IPS-18a (cell line): ENCODE measurements around the gene EDNRA.

Source experiments
- H3K27ac ChIP-seq: one replicate; pipeline ENCODE4 v1.5.1; 2013; ENCODE audit warnings: low read length
- H3K27me3 ChIP-seq: one replicate; pipeline ENCODE4 v1.6.1; 2013; ENCODE audit warnings: mild to moderate bottlenecking, low read length; ENCODE audit not compliant: control insufficient read depth, insufficient read depth
- H3K36me3 ChIP-seq: one replicate; pipeline ENCODE4 v1.6.1; 2013; ENCODE audit warnings: low read depth, low read length; ENCODE audit not compliant: control insufficient read depth
- H3K4me1 ChIP-seq: one replicate; pipeline ENCODE4 v1.6.1; 2013; ENCODE audit warnings: low read depth, low read length; ENCODE audit not compliant: control insufficient read depth
- H3K4me3 ChIP-seq: one replicate; pipeline ENCODE4 v1.5.1; 2013; ENCODE audit warnings: low read length
- H3K9ac ChIP-seq: one replicate; pipeline ENCODE4 v1.6.1; 2013; ENCODE audit warnings: mild to moderate bottlenecking, low read length, moderate library complexity
- H3K9me3 ChIP-seq: one replicate; pipeline ENCODE4 v1.6.1; 2013; ENCODE audit warnings: low read depth, low read length; ENCODE audit not compliant: control insufficient read depth

Gene EDNRA

GRCh38 chr4:147480502-147480890, 401 bp upstream of the EDNRA start:
- peaks cover 8% of the 10 kb centered on the region for H3K4me1 ChIP-seq
- H3K9ac ChIP-seq: no peak overlapping the region
- no peak overlapping the region for H3K27ac ChIP-seq
- no peaks in the 10 kb centered on the region for H3K9me3 ChIP-seq
- peak overlapping the region; percentile 75 for H3K4me3 ChIP-seq
- H3K27me3 ChIP-seq: peaks cover 33% of the 10 kb centered on the region
- no peaks in the 10 kb centered on the region for H3K36me3 ChIP-seq

GRCh38 chr4:147481577-147482109, 746 bp downstream of the EDNRA start:
- Histone ChIP-seq H3K36me3 (no peaks in the 10 kb centered on the region), H3K9me3 (no peaks in the 10 kb centered on the region), H3K9ac (peak overlapping the region; percentile 45), H3K27ac (no peak overlapping the region), H3K4me3 (peak overlapping the region; percentile 75), H3K27me3 (peaks cover 33% of the 10 kb centered on the region), H3K4me1 (peaks cover 8% of the 10 kb centered on the region)

- peaks cover 8% of the 10 kb centered on the region for H3K4me1 ChIP-seq
- no peaks in the 10 kb centered on the region for H3K36me3 ChIP-seq
- no peak overlapping the region for H3K9ac ChIP-seq
- H3K9me3 ChIP-seq: no peaks in the 10 kb centered on the region
- H3K27ac ChIP-seq: no peak overlapping the region
- H3K4me3 ChIP-seq: peak overlapping the region; percentile 75
- peaks cover 33% of the 10 kb centered on the region for H3K27me3 ChIP-seq
Measured at GRCh38 chr4:147482281-147482680, 1.4 kb downstream of the EDNRA start.

DNA sequence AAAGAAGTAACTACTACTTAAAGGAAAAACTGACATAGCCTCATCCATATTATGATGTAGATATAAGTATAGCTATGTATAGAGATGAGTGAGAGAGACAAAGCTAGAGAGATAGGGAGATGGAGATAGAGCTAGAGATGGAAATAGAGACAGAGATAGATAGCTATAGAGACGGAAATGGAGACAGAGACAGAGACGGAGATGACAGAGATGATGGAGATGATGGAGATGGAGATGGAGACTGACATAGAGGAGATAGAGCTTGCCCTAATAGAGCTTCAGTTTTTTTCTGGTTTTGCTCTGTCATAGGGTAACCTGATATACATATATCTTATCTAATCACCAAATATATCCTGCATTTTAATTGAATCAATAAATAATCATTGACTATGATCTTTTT, 4.3 kb downstream of the EDNRA start:
- Histone ChIP-seq H3K4me3 (no peak overlapping the region), H3K27ac (no peak overlapping the region), H3K9me3 (no peaks in the 10 kb centered on the region), H3K9ac (no peak overlapping the region), H3K27me3 (peaks cover 29% of the 10 kb centered on the region), H3K36me3 (no peaks in the 10 kb centered on the region), H3K4me1 (peaks cover 8% of the 10 kb centered on the region)

GRCh38 chr4:147487616-147488015, 6.7 kb downstream of the EDNRA start:
- Histone ChIP-seq H3K9me3 (no peaks in the 10 kb centered on the region), H3K9ac (no peak overlapping the region), H3K4me1 (no peaks in the 10 kb centered on the region), H3K36me3 (no peaks in the 10 kb centered on the region), H3K27me3 (peaks cover 6% of the 10 kb centered on the region), H3K27ac (no peak overlapping the region), H3K4me3 (no peak overlapping the region)

DNA sequence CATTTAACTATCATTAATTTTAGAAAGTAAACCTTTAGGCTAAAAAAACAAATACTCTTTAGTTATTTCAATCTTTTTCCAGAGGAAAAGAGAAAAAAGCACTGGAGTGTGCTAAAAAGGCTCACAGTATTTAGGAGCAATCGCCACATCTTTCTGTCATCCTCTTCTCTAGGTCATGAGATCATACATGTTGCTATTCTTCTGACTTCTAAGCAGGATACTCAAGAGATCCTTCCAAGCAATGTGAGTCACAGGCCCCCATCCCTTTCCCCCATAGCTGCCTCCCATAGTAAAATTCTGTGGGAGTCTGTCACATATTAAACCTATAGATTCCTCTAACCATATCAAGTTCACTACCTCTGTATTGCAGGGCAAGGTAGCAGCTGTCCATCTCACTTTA, 7.7 kb downstream of the EDNRA start:
- Histone ChIP-seq H3K36me3 (no peaks in the 10 kb centered on the region), H3K9ac (no peak overlapping the region), H3K4me3 (no peak overlapping the region), H3K9me3 (no peaks in the 10 kb centered on the region), H3K4me1 (no peaks in the 10 kb centered on the region), H3K27me3 (no peaks in the 10 kb centered on the region), H3K27ac (no peak overlapping the region)

GRCh38 chr4:147491086-147491485, 10.2 kb downstream of the EDNRA start:
- Histone ChIP-seq H3K27me3 (no peaks in the 10 kb centered on the region), H3K4me1 (no peaks in the 10 kb centered on the region), H3K4me3 (no peak overlapping the region), H3K36me3 (no peaks in the 10 kb centered on the region), H3K9me3 (no peaks in the 10 kb centered on the region), H3K27ac (no peak overlapping the region), H3K9ac (no peak overlapping the region)

- Histone ChIP-seq H3K27ac (no peak overlapping the region), H3K36me3 (no peaks in the 10 kb centered on the region), H3K27me3 (no peaks in the 10 kb centered on the region), H3K9me3 (no peaks in the 10 kb centered on the region), H3K9ac (no peak overlapping the region), H3K4me1 (no peaks in the 10 kb centered on the region), H3K4me3 (no peak overlapping the region)
Measured at GRCh38 chr4:147492306-147492705, 11.4 kb downstream of the EDNRA start.

DNA sequence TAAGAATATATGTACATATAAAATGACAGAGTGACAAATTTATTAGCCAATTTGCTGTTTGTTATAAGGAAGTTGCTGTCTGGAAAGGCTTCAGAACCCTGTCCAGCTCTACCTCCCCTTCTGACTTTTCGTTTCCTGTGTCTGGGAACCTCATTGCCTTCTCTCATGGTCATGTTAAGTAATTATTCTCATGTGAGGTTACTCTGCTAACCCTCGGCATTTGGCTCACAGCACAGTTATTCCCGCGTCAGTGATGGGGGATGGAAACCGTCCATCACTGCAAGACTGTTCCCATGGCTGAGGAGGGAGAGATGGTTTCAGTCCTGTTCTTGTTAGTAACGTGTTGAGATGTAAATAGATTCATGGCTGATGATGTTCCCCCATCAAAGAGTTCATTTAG, 11.9 kb downstream of the EDNRA start:
- H3K4me3 ChIP-seq: no peak overlapping the region
- no peak overlapping the region for H3K27ac ChIP-seq
- no peaks in the 10 kb centered on the region for H3K9me3 ChIP-seq
- H3K4me1 ChIP-seq: no peaks in the 10 kb centered on the region
- H3K36me3 ChIP-seq: no peaks in the 10 kb centered on the region
- H3K9ac ChIP-seq: no peak overlapping the region
- no peaks in the 10 kb centered on the region for H3K27me3 ChIP-seq

- Histone ChIP-seq H3K27me3 (no peaks in the 10 kb centered on the region), H3K9me3 (no peaks in the 10 kb centered on the region), H3K4me3 (no peak overlapping the region), H3K9ac (no peak overlapping the region), H3K4me1 (no peaks in the 10 kb centered on the region), H3K36me3 (no peaks in the 10 kb centered on the region), H3K27ac (no peak overlapping the region)
Measured at GRCh38 chr4:147493307-147493706, 12.4 kb downstream of the EDNRA start.

DNA sequence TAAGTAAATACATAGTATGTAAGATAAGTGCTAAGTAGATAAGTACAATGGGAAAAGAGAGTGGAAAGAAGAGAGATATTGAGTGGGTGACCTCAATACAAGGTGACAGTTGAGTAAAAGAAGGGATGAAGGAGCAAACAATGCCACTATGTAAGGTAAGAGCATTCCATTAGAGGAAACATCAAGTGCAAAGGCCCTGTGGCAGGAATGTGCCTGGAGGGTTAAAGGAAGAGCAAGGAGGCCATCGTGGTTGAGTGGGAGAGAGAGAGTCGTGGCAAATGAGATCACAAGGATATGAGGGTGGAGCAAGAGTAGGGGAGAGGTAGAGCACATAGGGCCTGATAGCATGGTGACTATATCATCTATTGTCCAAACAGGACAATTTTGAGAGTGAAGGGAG, 13.4 kb downstream of the EDNRA start:
- no peak overlapping the region for H3K9ac ChIP-seq

DNA sequence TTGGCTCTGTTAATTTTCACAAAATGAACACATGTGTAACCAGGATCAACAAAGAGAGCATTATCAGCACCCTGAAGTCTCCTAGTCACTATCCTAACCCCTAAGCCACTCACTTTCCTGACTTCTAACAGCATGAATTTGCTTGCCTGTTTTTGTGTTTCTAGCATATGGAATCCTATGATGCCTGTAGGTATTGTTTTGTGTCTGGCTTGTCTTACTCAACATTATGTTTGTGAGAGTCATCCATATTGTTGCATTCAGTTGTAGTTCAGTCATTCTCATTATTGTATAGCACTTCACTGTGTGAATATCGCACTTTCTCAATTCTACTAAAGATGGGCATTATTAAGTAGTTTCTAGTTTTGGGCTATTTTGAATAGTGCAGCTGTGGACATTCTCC, 15.6 kb downstream of the EDNRA start:
- Histone ChIP-seq H3K27me3 (no peaks in the 10 kb centered on the region), H3K9me3 (no peaks in the 10 kb centered on the region), H3K36me3 (no peaks in the 10 kb centered on the region), H3K4me1 (no peaks in the 10 kb centered on the region), H3K9ac (no peak overlapping the region), H3K27ac (no peak overlapping the region), H3K4me3 (no peak overlapping the region)

More for the DNA sequence above, 13.4 kb downstream of the EDNRA start:
- no peak overlapping the region for H3K27ac ChIP-seq
- no peaks in the 10 kb centered on the region for H3K36me3 ChIP-seq
- H3K27me3 ChIP-seq: no peaks in the 10 kb centered on the region
- H3K4me1 ChIP-seq: no peaks in the 10 kb centered on the region
- H3K9me3 ChIP-seq: no peaks in the 10 kb centered on the region
- no peak overlapping the region for H3K4me3 ChIP-seq
